ENCODE measurements around the gene MIS18A.
"Not testable (repeated sequence)": the region's sequence is repeated elsewhere in the genome, so short reads cannot be mapped to it uniquely, and the experiment has no call there.

The MIS18A gene

DNA sequence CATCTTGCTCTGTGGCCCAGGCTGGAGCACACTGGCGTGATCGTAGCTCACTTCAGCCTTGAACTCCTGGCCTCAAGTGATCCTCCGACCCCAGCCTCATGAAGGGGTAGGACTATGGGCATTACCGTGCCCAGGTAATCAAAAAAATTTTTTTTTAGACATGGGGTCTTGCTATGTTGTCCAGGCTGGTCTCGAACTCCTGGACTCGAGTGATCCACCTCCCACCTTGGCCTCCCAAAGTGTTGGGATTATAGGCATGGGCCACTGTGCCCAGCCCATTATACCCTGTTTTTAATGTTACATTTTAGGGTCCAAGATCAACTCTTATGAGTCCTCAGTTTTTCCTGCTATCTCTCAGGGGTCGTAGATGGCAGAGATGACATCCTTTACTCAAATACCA is 26.1 kb upstream of the MIS18A start:
- no peak for DNase-seq (ENCODE audit: low read depth)

DNA sequence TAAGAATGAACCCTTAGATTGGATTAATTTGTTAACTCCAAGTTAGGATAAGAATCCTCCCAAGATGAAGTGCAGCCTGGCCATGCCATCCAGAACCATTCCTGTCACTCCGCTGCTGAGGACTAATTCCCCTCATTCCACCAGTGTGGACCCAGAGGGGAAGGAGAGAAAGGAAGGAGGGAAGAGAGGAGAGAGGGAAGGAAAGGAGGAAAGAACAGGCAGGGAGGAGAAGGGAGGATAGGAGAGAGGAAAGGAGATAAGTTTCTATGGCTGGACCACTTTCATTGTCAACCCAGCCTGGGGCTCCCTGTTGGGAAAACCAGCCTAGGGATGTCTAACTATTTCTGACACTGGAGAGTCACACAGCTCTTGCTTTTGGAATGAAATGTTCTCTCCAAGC is 24.5 kb upstream of the MIS18A start:
- no peak for DNase-seq (ENCODE audit: low read depth)

DNA sequence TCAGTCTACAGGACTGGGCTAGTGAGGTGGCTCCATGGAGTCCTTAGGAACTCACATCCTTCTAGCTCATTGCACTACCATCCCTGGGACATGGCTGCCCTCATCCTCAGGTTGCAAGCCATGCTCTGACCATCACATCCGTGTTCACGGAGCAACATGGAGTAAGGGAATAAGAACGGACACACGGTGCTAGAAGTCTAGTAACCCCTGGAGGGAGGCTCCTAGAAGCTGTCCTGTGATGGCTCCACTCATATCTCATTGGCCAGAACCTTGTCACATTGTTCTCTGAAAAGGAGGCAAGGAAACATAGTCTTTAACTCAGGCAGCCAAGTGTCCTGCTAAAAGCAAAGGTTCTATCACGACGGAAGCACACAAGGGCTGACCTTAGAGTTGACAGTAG is 23.7 kb upstream of the MIS18A start:
- no peak for DNase-seq (ENCODE audit: low read depth)

DNA sequence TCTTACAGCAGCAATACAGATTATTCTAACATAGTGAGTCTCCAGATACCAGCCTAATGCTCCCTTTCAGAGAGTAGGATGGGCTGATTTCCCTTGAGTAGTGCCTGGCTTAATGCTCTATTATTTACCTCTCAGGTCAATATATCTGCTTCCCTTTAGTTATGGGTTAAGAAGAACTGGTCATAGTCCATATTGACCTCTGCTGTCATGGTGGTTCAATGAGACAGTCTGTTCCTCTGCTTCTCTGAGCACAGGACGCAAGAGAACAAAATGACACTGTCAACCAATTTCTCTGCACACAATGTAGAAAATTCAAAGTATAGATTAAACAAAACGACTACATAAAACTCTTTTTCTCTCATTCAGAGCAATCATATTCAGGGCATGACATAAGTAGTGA is 22.7 kb upstream of the MIS18A start:
- no peak for DNase-seq (ENCODE audit: low read depth)

DNA sequence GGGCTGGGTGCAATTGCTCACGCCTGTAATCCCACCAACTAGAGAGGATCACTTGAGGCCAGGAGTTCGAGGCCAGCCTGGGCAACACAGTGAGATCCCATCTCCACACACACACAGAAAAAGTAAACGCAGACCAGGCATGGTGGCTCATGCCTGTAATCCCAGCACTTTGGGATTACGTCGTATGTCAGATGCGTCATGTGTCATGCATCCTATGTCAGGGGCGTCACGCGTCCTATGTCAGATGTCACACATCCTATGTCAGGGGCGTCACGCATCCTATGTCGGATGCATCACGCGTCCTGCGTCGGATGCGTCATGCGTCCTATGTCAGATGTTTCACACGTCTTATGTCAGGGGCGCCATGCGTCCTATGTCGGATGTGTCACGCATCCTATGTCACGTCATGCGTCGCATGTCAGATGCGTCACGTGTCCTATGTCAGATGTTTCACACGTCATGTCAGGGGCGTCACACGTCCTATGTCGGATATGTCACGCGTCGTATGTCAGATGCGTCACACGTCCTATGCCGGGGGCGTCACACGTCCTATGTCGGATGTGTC is 21.4 kb upstream of the MIS18A start:
- no peak for DNase-seq (ENCODE audit: low read depth)

DNA sequence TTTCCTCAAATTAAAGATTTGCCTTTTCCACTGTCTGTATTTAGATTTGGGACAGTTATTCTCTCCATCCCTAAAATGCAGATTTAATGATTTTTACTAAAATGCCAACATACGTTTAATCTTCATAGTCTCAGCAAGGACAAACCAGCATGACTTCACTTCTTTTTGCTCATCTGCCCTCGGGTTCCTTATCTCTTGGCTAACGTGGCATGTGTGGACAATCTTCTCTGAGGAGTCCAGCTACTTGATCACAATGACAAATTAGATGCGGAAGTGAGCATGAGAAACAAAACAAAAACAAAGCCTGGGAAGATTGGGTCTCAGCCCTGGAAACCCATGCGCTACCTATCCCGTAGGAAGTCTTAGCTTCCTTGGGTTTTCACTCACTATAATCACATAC is 20.8 kb upstream of the MIS18A start:
- no peak for DNase-seq (ENCODE audit: low read depth)

DNA sequence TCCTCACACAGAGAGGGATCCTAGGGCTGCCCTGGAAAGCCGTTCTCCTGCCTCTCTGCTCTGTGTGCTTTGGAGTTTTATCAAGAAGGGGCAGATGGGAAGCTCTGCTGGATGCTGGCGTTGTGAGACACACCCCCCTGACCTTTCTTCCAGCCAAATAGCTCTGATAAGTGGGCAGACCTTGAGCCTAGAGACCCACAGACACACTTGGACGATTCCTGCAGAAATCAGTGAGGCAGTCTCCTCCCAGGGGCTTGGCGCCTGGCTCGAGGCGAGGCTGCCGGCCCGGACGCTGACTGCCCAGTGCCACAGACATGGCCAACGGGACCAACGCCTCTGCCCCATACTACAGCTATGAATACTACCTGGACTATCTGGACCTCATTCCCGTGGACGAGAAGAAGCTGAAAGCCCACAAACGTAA is 19.8 kb upstream of the MIS18A start, which contains the start of gene MRAP:
TSS of gene MRAP (plus strand) at position 198 of the 424 bp plus-strand sequence. CDS start at position 315, 117 bp downstream.
- no peak for DNase-seq (ENCODE audit: low read depth)

DNA sequence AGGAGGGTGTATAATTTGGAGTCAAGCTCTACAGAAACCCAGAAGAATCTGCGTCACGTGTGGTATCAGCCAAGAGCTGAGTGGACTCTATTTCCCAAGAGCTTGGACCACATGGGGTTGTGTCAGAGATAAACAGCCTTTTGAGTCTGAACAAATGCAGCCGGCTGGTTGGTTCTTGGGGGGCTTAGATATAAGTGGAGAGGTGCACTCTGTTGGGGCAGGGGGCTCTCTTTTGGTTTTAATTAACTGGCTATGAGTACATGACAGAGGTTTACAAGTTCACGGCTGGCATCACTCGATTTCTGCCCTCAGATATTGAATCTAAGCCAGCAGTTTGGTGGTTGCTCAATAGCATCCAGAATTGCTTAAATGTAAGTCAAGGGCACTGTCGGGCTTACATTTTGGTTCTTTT is 19.3 kb upstream of the MIS18A start:
- no peak for DNase-seq (ENCODE audit: low read depth)

DNA sequence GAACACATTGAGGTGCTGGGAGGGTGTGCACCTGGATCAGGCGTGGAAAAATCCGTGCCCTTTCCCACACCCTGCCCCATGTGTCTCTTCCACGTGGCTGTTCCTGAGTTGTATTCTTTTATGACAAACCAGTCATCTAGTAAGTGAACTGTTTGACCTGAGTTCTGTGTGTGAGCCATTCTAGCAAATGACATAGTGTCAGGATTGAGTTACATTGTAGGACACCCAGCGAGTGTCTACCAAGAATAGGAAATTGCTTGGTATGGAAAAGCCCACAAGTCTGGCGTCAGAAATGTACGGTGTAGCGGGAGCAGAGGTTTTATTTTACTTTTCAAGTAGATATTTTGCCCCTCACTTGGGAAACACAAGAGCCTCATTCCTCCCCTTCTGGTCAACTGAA is 18.6 kb upstream of the MIS18A start:
- DNase-seq (ENCODE audit: low read depth) = no peak

DNA sequence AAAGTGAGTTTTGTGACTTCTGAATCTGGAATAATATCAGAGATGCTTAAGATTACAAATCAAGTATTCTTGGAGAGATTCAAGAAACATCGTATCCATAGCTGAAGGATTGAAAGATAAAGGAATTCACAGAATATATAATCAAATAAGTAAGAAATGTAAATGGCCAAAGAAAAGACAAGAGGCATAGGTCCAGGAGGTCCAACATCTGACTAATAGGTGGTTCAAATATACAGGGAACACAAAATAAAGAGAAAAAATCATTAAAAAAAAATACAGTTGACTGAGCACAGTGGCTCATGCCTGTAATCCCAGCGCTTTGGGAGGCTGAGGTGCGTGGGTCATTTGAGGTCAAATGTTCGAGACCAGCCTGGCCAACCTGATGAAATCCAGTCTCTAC is 6.6 kb upstream of the MIS18A start:
- no peak for DNase-seq (ENCODE audit: low read depth)

DNA sequence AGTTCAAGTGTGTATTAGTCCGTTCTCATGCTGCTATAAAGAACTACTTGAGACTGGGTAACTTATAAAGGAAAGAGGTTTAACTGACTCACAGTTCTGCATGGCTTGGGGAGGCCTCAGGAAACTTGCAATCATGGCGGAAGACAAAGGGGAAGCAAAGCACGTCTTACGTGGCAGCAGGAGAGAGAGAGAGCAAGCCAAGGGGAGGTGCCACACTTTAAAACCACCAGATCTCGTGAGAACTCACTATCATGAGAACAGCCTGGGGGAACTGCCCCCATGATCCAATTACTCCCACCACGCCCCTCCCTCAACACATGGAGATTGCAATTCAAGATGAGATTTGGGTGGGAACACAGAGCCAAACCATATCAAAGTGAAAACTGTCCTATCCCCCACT is 4.1 kb upstream of the MIS18A start:
- no peak for DNase-seq (ENCODE audit: low read depth)

DNA sequence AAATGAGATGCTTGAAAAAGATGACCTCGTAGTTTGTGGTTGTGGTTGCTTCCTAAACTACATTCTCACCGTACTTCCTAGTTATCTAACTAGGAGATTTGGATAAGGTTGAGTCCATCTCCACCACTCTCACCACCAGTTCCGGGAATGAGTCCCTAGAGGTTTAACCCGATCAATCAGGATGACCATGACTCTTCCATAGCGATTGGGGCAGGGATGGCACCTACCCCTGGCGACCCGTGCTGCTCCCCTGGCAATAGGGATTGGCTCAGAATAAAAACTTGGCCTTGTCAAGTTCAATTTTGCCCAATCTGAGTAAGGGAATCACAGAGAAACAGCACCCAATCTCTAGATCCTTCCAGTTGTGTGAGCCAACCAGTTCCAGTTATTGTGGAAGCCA is 2.7 kb upstream of the MIS18A start:
- no peak for DNase-seq (ENCODE audit: low read depth)

DNA sequence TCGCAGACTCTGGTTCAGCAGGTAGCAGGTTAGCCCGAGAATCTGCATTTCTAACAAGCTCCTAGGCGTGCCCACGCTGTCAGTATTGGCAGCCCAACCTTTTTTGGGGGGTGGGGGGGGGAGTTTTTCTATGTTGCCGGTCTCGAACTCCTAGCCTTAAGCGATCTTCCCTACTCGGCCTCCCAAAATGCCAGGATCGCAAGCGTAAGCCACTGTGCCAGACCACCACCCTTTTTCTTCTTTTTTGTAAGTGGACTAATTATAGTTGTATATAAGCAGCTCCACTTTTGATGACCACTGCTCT is 480 bp upstream of the MIS18A start:
- DNase-seq (ENCODE audit: low read depth) = no peak

DNA sequence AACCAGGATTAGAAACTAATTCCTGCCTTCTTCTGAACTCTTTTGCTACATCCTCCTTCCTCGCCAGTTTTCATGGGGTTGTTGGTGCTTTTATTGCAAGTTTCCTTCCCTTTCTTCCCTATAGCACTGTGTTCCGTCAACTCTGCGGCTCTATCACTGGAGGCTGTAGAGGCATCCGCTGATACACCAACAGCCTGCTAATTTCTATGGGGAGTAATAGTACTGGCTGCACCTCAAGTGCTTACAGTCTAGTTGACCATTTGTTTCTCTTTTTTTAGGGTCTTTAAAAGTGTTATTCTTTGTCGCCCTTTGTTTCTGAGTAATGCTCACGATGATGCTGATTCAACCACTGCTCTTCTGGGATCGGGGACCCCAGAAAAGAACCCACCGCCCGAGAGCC is 746 bp downstream of the MIS18A start:
- no peak for DNase-seq (ENCODE audit: low read depth)

DNA sequence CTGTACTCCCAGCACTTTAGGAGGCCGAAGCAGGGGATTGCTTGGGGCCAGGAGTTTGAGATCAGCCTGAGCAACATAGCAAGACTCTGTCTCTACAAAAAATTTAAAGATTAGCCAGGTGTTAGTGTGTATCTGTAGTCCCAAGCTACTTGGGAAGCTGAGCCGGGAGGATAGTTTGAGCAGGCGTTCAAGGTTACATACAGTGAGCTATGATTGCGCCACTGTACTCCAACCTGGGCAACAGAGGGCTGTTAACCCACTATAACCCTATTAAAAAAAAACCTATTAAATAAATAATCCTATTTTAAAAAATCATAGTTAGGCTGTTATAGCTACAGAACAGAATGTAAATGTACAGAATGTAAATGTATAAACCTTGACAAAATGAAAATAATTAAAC is 2.2 kb downstream of the MIS18A start:
- DNase-seq (ENCODE audit: low read depth) = no peak

DNA sequence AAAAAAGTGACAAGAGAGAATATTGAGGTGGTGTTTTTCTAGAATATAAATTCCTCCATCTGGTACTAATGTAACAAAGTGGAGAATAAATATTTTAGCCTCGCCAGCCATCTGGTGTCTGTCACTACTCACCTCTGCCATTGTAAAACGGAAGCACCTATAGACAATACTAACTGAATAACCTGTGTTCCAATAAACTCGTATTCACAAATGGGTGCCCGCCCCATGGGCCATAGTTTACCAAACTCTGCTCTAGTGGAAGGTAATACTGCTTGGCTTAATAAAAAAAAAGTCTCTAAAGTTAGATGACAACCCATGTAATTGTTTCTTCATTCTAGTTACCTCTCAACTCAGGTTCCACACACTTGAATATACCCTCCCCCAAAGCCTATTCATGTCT is 8.1 kb downstream of the MIS18A start:
- no peak for DNase-seq (ENCODE audit: low read depth)

DNA sequence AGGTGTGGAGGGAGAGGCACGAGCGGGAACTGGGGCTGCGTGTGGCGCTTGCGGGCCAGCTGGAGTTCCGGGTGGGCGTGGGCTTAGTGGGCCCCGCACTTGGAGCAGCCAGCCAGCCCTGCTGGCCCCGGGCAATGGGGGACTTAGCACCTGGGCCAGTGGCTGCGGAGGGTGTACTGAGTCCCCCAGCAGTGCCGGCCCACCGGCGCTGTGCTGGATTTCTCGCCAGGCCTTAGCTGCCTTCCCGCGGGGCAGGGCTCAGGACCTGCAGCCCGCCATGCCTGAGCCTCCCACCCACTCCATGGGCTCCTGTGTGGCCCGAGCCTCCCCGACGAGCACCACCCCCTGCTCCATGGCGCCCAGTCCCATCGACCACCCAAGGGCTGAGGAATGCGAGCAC is 13.5 kb downstream of the MIS18A start:
- DNase-seq (ENCODE audit: low read depth) = not testable (repeated sequence)

DNA sequence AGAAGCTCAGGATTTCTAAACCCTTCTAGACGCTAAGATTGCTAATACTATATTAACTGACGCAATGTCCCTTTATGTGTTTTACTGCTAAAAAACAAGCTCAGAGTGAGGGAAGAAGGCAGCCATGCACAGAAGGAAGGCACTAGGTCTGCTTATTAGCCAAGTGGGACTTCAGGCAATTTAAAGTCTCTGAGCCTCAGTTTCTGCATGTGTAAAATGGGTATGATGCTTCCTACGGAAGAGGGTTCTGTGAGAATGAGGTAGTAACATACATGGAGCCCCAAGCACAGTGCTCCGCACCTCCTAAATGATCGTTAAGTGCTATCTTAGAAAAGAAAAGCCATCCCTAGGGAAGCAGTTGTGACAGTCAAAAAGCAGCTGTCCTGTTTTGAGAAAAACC is 16.9 kb downstream of the MIS18A start:
- DNase-seq (ENCODE audit: low read depth) = no peak

DNA sequence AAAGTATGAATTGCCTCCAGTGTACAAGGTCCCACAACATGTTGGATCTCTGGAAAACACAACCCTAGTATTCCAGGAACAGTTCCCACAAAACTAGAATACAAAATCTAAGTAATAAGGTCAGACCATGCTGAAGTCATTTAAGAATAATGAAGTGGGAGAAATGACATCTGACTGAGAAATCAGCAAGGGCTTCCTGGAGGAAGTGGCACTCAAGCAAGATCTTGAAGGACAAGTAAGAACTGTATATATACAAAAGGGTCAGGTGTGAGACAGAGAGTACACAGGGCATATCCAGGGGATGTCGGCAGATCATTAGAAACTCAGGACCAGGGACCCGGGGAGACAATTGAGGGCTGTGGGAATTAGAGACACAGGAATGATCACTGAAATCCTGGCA is 18.7 kb downstream of the MIS18A start:
- DNase-seq (ENCODE audit: low read depth) = no peak

DNA sequence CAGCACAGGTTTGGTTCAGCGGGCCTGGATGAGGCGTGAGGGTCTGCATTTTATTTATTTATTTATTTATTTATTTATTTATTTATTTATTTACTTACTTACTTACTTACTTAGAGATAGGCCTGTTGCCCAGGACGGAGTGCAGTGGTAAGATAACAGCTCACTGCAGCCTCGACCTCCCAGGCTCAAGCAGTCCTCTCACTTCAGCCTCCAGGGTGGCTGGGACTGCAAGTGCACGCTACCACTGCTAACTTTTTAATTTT is 20.1 kb downstream of the MIS18A start:
- not testable (repeated sequence) for DNase-seq (ENCODE audit: low read depth)

DNA sequence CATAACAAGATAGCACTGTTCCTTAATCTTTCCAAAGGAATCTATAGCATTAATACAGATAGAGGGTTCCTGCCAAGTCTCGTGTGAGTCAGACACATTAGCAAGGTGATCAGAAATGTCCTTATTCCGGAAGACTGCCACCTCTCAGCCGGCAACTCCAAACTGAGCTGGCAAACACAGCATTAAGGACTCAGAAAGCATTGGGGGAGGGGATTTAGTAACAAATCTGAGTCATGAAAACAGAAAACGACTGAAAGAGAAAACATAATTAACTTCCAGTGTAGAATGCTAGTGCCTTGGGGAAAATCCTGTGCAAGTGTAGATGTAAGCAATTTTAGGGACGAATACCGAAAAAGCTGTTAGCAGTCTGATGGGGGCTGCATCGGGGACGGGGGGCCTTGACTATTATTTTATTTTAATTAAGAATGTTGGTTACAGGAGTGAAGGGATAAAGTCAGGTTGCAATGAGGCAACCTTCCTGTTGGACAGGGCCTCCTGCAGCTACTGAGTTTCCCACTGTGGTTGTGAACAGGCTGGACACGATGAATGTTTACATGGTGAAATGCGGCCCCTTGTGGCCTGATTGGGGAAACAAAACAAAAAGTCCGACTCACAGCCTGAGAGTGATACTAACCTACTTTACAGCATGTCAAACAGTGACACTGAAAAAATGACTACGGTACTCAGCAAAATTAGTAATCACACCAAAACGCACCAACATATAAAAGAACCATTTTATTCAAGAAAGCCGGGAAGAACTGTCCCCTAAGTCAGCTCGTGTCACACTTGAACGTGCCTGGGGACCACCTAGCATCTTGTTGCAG is 20.7 kb downstream of the MIS18A start:
- no peak for DNase-seq (ENCODE audit: low read depth)

DNA sequence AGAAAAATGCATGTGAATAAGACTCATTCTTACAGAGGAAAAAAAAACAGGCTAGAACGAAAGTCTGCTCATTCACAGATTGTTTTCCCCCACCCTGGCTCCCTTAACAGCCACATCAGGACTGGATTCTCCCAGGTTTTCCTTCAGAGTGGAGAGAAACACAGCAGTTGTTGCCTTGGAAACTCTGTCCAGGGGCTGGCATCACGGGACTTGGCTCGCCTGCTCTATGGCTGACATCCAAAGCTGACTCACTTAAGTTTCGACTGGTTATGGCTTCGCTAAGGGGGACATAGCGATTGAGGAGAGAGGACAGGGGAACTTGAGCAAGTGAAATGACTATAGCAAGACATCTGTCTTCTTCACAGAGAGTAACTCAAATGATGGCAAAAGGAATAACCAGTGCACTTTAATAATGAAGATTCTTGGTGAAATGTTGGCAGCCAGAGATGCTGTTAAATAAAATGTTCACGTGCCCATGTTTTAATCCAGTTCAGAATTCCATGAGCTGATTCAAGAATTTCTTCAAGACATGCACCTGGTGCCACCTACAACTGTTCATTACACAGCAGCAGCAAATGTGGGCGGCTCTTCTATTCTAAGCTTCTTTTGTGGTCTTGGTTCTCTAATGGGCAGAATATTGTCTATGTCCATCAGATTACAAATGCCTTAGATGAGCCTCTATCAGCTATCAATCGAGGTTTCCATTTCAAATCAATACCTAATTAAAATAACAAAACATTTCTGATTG is 21.8 kb downstream of the MIS18A start:
- DNase-seq (ENCODE audit: low read depth) = no peak

DNA sequence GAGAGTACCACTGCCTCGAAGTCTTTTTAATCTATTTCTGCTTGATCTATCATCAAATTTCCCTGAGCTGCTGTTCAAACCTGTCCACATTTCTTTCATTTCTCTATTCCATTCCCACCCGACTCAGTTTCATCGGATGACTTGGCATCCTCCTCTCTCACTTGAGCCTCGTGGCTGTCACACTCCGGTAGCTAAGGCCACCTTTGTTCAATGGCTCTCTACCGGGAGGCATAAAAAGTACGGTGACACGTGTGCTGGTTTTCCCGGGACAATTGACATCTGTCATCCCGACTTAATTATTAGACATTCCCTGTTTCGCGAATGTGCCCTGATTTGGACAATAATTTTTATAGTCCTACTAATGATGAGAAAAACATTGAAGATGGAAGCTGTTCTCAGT is 22.6 kb downstream of the MIS18A start:
- no peak for DNase-seq (ENCODE audit: low read depth)

DNA sequence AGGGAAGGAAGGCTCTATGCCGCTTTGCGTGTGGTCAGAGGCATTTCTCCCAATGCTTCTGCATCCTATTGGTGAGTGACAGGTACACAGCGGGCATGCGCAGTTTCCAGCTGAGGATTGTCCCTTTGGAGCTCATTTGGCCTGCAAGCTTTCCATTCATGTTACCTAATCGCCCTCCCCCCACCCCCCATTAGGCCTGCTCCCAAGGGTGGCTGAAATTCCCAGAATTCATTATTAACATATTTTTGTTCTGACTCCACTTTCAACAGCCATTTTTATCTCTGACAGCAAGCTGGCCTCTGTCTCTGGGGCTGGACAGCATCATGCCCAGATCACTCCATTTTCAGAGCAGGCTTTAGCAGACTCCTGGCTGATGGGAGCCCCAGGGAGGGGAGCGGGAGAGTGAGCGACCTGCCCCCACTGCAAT is 25.6 kb downstream of the MIS18A start:
- DNase-seq (ENCODE audit: low read depth) = no peak
